H1 (cell line): Measurements from ENCODE around the gene GRK5. TPM values are rescaled to one million over a fixed set of nuclear protein-coding genes. Genes with fewer than 3 reads are reported as not detected.

ENCODE experiments used
- BRCA1 ChIP-seq: IDR thresholded peaks from 2 replicates; pipeline ENCODE4 v1.6.1; 2012; ENCODE audit warnings: low read depth, low read length, improper control_type of control experiment
- CEBPB ChIP-seq: IDR thresholded peaks from 2 replicates; pipeline ENCODE4 v1.6.1; 2012; ENCODE audit warnings: low read depth, low read length
- CHD1 ChIP-seq: IDR thresholded peaks from 2 replicates; pipeline ENCODE4 v1.6.1; 2012; ENCODE audit warnings: low read depth, low read length, improper control_type of control experiment
- SIX5 ChIP-seq: IDR thresholded peaks from 2 replicates; pipeline ENCODE4 v1.6.1; 2011; ENCODE audit warnings: mild to moderate bottlenecking, low read depth, low read length
- polyA plus RNA-seq, 7 experiments: library from polyadenylated mRNA; depleted of rRNA in 3 of 7; stranded (reverse) in 5 of 7; unstranded in 2 of 7; fragments of >200 nt in 5 of 7; fragments of 200-250 nt in 2 of 7; gene quantifications; 1 replicate in 5 of 7; 2 replicates in 1 of 7; 4 replicates in 1 of 7; pipeline versions ENCODE4 v1.2.1 to v1.2.3, GENCODE V29; 2011 to 2013; ENCODE audit warnings: missing spikeins in 2 of 7, mixed read lengths in 2 of 7
- total RNA-seq: library from RNA; stranded (reverse); fragmentation: NEBNext Ultra II Directional; extraction: Animal tissue kit (Norgen Biotek cat#: 25700); gene quantifications from 2 replicates; pipeline ENCODE4 v1.2.1, GENCODE V29; 2021

Gene GRK5
- total and polyA plus RNA-seq, 2 of the 8 experiments (the other 6 are each of a cell fraction or from before 2014, with no cell fraction given): 0.54 to 2.5 TPM

GRCh38 chr10:119461380-119461779 lies 254.0 kb downstream of the GRK5 start (continued):
- TF ChIP-seq CEBPB: no peak
- no peak for TF ChIP-seq CHD1
- no peak for TF ChIP-seq BRCA1
- no peak for TF ChIP-seq SIX5
- TF ChIP-seq, all 59 proteins: peak for 0
